HG03064 (cell line): ENCODE results near the gene FAM219A.
"Not testable (repeated sequence)": the region's sequence is repeated elsewhere in the genome, so short reads cannot be mapped to it uniquely, and the experiment has no call there.

Experiments used
- ATAC-seq: cut with Tn5 transposase; IDR thresholded peaks from one replicate; pipeline ENCODE4 v1.9.1; 2021; ENCODE audit warnings: low read depth; ENCODE audit not compliant: unreplicated experiment

FAM219A gene

GRCh38 chr9:34379334-34380033 is 78.9 kb downstream of the FAM219A start:
- no peak for ATAC-seq

- ATAC-seq: no peak
Observed at GRCh38 chr9:34378376-34379060, 79.9 kb downstream of the FAM219A start.

GRCh38 chr9:34377404-34377746 is 81.0 kb downstream of the FAM219A start:
- ATAC-seq: no peak

- peak; percentile 83 for ATAC-seq
Observed at GRCh38 chr9:34376596-34377403, 81.6 kb downstream of the FAM219A start, which contains the start of gene MYORG. Gene MYORG, minus strand, starts transcription at chr9:34376898. Its CDS starts 3,955 bp downstream, at chr9:34372943.

- ATAC-seq: no peak
Observed at GRCh38 chr9:34375901-34376595, 82.3 kb downstream of the FAM219A start.

GRCh38 chr9:34374905-34375552 is 83.3 kb downstream of the FAM219A start:
- no peak for ATAC-seq

GRCh38 chr9:34374339-34374738 is 84.0 kb downstream of the FAM219A start:
- no peak for ATAC-seq

GRCh38 chr9:34373749-34374148 is 84.6 kb downstream of the FAM219A start:
- ATAC-seq: no peak

- no peak for ATAC-seq
Observed at GRCh38 chr9:34372467-34373011, 85.8 kb downstream of the FAM219A start.

- no peak for ATAC-seq
Observed at GRCh38 chr9:34371886-34372466, 86.4 kb downstream of the FAM219A start.

GRCh38 chr9:34370970-34371880 is 87.1 kb downstream of the FAM219A start:
- no peak for ATAC-seq

- ATAC-seq: no peak
Observed at GRCh38 chr9:34370335-34370969, 87.9 kb downstream of the FAM219A start.

GRCh38 chr9:34369636-34370035 is 88.7 kb downstream of the FAM219A start:
- ATAC-seq: no peak

GRCh38 chr9:34368796-34369195 is 89.6 kb downstream of the FAM219A start:
- ATAC-seq: not testable (repeated sequence)

GRCh38 chr9:34367751-34368410 is 90.5 kb downstream of the FAM219A start:
- ATAC-seq: not testable (repeated sequence)

GRCh38 chr9:34366365-34366764 is 92.0 kb downstream of the FAM219A start:
- no peak for ATAC-seq

GRCh38 chr9:34365282-34365681 is 93.1 kb downstream of the FAM219A start:
- ATAC-seq: no peak
